Measurements from ENCODE around the gene GRIN2D.

GRIN2D gene

GRCh38 chr19:48398102-48398374 lies 4.6 kb downstream of the GRIN2D start:
- no peak for DNase-seq

GRCh38 chr19:48398375-48399235 lies 5.1 kb downstream of the GRIN2D start:
- peak in 8 of 14 donors; percentile 7 to 44 (median 14) for DNase-seq

- DNase-seq = peak in 1 of 14 donors; percentile 20
Observed at GRCh38 chr19:48400018-48400742, 6.7 kb downstream of the GRIN2D start.

DNA sequence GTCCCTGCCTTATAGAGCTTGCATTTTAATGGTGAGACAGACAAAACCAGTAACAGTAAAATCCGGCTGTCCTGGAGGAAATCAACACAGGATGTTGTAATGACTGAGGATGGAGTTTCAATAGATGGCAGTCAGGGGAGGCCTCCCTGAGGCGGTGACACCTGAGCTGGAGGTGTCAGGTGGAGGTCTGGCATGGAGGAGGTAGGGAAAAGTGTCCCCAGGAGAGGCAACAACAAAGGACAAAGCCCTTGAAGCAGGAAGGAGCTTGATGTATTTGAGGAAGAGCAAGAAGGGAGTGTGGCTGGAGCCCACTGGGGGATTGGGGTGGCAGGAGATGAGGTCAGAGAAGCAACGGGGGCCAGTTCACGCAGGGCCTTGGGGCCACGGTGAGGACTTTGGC lies 7.8 kb downstream of the GRIN2D start:
- DNase-seq = no peak

DNA sequence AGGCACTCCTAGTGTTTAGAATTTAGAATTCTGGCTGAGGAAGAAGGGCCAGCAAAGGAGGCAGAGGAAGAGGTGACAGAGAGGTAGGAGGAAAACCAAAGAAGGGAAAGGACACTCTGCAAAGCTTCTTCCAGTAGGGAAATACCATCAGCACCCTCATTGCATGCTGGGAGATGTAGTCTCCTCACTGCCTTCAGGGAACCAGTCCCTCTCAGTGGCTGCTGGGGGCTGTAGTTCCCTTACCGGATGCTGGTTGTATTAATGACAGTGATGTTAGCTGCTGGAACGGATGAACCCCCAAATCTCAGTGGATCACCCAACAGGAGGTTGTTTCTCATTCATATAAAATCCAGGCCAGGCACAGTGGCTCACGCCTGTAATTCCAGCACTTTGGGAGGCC lies 10.1 kb downstream of the GRIN2D start:
- DNase-seq = peak in 6 of 14 donors; percentile 2 to 27 (median 9)

GRCh38 chr19:48405010-48405659 lies 11.7 kb downstream of the GRIN2D start:
- DNase-seq = no peak

DNA sequence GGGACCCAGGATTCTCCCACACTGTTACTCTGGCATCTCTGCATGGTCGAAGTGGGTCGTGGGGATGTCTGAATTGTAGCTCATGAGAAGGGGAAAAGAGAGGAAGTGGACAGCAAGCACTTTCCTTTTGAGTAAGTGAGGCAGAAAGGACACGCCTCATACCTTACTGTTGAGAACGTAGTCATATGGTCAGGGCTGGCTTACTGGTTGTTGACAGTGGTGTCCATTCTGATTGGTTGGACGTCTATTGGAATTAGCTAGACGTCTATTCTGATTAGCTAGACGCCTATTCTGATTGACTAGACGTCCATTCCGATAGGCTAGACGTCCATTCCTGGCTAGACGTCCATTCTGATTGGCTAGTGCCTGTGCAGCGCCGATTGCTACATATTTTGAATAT lies 12.4 kb downstream of the GRIN2D start:
- DNase-seq = no peak

GRCh38 chr19:48413879-48414587 lies 20.6 kb downstream of the GRIN2D start:
- DNase-seq = no peak

DNA sequence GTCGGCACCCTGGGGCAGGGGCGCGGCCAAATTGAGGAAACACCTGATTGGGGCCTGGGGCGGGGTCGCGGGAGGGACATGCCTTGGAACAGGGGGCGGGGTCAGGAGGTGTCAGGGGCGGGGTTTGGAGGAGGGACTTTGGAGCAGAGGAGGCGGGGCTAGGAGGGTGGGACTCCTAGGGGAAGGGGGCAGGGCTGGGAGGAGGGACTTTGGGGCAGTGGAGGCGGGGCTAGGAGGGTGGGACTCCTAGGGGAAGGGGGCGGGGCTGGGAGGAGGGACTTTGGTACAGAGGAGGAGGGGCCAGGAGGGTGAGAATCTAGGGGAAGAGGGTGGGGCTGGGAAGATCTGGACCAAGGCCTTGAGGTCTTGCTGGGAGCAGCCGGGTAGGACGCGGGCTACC lies 21.9 kb downstream of the GRIN2D start:
- DNase-seq = peak in 6 of 14 donors; percentile 11 to 29 (median 14)

DNA sequence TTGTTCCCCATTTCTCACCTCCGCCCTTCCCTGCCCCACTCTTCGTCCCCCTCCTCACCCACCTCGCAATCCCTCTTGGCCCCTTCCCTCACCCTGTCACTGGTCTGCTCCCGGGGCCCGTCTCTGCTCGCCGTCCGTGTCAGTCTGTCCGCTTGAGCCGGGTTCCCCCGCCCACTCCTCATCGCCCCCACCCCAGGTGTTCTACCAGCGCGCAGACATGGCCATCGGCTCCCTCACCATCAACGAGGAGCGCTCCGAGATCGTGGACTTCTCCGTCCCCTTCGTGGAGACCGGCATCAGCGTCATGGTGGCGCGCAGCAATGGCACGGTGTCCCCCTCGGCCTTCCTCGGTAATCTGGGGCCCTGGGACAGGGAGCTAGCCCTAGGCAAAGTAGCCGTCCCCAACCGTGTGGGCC lies 22.3 kb downstream of the GRIN2D start:
- DNase-seq = no peak

DNA sequence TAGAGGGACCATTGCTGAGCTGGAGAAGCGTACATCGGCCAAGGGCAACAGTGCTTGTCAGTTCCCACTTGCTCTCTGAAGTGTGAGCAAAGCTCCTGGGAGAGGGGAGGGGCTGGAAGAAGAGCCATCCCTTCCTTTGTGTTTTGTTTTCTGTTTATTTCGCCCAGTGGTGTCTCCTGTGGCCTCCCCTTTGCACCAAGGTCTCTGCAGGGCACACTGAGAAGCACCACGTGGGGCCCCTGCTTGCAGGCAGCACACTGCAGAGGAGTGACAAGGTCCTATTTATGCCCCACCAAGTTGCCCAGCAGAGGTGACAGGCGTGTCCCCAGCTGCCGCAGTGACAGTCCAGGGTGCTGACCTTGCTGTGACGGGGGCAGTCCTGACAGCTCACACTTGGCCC lies 24.0 kb downstream of the GRIN2D start:
- DNase-seq = no peak

GRCh38 chr19:48418317-48419064 lies 25.0 kb downstream of the GRIN2D start:
- no peak for DNase-seq

DNA sequence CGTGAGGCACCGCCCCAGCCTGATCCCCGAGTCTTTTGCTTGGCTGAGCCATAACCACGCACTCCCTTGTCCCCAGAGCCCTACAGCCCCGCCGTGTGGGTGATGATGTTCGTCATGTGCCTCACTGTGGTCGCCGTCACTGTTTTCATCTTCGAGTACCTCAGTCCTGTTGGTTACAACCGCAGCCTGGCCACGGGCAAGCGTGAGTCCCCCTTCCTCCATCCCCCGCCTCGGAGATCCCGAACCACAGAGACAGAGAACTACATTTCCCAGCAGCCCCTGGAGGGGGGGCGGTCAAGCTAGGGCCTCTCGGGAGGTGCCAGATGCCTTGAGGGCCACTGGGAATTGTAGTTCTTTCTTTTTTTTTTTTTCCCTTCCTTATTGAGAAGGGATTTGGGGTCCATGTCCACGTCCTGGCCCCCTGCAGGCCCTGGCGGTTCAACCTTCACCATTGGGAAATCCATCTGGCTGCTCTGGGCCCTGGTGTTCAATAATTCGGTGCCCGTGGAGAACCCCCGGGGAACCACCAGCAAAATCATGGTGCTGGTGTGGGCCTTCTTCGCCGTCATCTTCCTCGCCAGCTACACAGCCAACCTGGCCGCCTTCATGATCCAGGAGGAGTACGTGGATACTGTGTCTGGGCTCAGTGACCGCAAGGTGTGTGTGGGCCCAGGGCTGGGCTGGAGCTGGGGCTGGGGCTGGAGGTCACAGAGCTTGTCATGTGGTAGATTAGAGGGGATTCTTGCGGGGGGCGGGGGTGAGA lies 25.9 kb downstream of the GRIN2D start:
- peak in 7 of 14 donors; percentile 2 to 32 (median 9) for DNase-seq

- no peak for DNase-seq
Observed at GRCh38 chr19:48421548-48421947, 28.1 kb downstream of the GRIN2D start.

DNA sequence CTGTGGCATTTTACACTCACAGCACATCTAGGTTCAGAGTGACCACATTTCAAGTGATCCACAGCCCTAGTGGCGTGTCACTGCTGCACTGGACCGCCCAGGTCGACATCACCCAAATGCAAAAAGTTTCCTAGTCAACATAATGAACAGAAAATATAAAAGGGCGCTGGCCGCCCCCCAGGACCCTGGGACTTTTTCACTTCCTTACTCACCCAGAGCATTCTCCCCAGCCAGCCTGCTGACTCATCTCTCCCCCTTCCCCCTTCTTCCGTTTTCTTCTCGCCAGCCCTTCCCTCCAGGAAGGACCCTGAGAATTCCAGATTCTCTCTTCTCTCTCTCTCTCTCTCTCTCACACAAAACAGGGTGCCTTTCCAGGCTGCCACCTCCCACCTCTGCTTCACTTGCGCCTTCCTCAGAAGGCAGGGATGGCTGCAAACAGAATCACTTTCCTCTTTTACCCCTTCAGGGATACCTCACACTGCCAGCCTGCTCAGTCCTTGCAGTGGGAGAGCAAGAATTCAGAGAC lies 31.3 kb downstream of the GRIN2D start:
- DNase-seq = peak in 6 of 14 donors; percentile 7 to 49 (median 17)

- no peak for DNase-seq
Observed at GRCh38 chr19:48428670-48429069, 35.2 kb downstream of the GRIN2D start.

GRCh38 chr19:48433337-48433736 lies 39.9 kb downstream of the GRIN2D start:
- no peak for DNase-seq

DNA sequence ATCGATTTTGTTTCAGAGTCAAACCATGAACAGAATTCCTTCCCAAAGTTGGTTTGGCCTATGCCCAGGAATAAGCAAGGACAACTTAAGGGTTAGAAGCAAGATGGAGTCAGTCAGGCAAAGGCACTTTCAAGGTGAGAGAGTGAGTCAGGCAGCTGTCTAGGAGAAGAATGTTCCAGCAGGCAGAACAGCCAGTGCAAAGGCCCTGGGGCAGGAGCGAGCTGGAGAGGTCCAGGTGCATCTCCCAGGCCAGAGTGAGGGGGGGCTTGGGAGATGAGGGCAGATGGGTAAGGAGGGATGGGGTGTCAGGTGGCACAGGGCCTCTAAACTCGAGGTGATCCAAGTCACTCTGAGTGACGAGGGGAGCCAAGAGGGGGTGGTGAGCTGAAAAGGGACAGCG lies 43.1 kb downstream of the GRIN2D start:
- DNase-seq = no peak

DNA sequence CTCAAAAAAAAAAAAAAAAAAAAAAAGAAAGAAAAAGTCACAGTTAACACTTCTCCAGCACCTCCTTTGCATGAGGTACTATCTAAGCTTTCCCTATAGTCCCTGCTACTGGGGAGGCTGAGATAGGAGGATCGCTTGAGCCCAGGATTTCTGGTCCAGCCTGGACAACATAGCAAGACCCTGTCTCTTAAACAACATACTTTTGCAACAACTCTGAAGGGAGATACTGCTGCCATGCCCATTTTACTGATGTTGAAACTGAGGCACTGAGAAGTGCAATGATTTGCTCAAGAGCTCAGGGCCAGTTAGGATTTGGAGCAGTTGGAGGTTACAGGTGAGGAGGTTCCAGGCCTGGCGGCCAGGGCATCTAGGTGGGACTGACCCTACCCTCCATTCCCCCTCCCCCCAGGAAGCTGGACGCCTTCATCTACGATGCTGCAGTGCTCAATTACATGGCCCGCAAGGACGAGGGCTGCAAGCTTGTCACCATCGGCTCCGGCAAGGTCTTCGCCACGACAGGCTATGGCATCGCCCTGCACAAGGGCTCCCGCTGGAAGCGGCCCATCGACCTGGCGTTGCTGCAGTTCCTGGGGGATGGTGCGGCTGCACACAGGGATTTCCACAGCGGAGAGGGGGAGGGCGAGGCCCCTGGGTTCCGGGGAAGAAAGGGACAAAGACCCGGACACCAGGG lies 48.0 kb downstream of the GRIN2D start:
- no peak for DNase-seq
